HCT116 (cell line): ENCODE results near the gene SPHK1. TPM values are rescaled to one million over a fixed set of nuclear protein-coding genes. Genes with fewer than 3 reads are reported as not detected.

Source experiments
- ATAC-seq: fragments of 200-7000 bp; cut with Tn5 transposase; 2 replicates; pipeline ENCODE4 v1.9.1; 2020; ENCODE audit warnings: mild to moderate bottlenecking, moderate library complexity
- BruUV-seq: library from RNA; stranded (reverse); fragments of 400-500 nt; replicated peaks from 2 replicates; lab custom pipeline; 2021; lab: Mats Ljungman, UMichigan
- CTCF ChIA-PET: fragments of 300-600 bp; sonication (Branson Sonifier 250); formaldehyde crosslinking; loops from one replicate; lab custom pipeline; 2021; ENCODE audit warnings: antibody characterized with exemption; lab: Charles Lee
- POLR2A ChIA-PET: fragments of 300-600, 350-600 bp; sonication (Branson Sonifier 250); formaldehyde crosslinking; loops from one replicate; lab custom pipeline; 2021; ENCODE audit warnings: antibody characterized with exemption; lab: Charles Lee
- RAD21 ChIA-PET, 2 experiments: fragments of 300-600 bp; sonication (Branson Sonifier 250); formaldehyde crosslinking; loops; one replicate each; lab custom pipeline; 2023; ENCODE audit warnings: low total read pairs in 2 of 2; ENCODE audit not compliant: uncharacterized antibody in 2 of 2, unreplicated experiment in 2 of 2, low non-redundant PET in 1 of 2; lab: Charles Lee
- DNase-seq: peaks from one replicate; pipeline ENCODE4 v3.0.0-alpha.2; 2010; ENCODE audit warnings: low read depth, low spot score
- H2AFZ ChIP-seq: fragments of 200-600 bp; shearing (Covaris generic), sonication (generic); 2 replicates; pipeline ENCODE4 v1.6.1; 2017; ENCODE audit warnings: low read depth, mixed run types, mixed read lengths, antibody characterized with exemption, low read length; ENCODE audit not compliant: poor library complexity, severe bottlenecking
- H3K27ac ChIP-seq: 2 replicates; pipeline ENCODE4 v1.5.1; 2012; ENCODE audit warnings: low read depth, low read length
- H3K27me3 ChIP-seq: fragments of 200-600 bp; sonication (generic); 2 replicates; pipeline ENCODE4 v1.6.1; 2016; ENCODE audit warnings: mixed run types, low read length, mixed read lengths; ENCODE audit not compliant: insufficient read depth
- H3K36me3 ChIP-seq, 2 experiments: fragments of 200-500 bp in 1 of 2; fragments of 200-600 bp in 1 of 2; sonication (Bioruptor generic) in 1 of 2; sonication (generic) in 1 of 2; 2 replicates each; pipeline versions ENCODE4 v1.5.1 to v1.6.1; 2014 to 2016; ENCODE audit warnings: low read length in 2 of 2, inconsistent platforms in 1 of 2, mixed read lengths in 1 of 2, mixed run types in 1 of 2; ENCODE audit not compliant: insufficient read depth in 2 of 2, control insufficient read depth in 1 of 2
- H3K4me1 ChIP-seq, 2 experiments: fragments of 200-600 bp in 1 of 2; sonication (generic) in 1 of 2; 2 replicates each; pipeline versions ENCODE4 v1.5.1 to v1.6.1; 2012 to 2017; ENCODE audit warnings: low read length in 2 of 2, inconsistent platforms in 1 of 2, mild to moderate bottlenecking in 1 of 2, mixed read lengths in 1 of 2, mixed run types in 1 of 2, moderate library complexity in 1 of 2; ENCODE audit not compliant: insufficient read depth in 2 of 2, control insufficient read depth in 1 of 2
- H3K4me2 ChIP-seq: fragments of 200-600 bp; sonication (generic); 2 replicates; pipeline ENCODE4 v1.6.1; 2017; ENCODE audit warnings: mixed run types, low read length, mixed read lengths
- H3K4me3 ChIP-seq, 2 experiments: fragments of 200-600 bp in 1 of 2; sonication (generic) in 1 of 2; replicated peaks in 1 of 2; 2 replicates each; pipeline ENCODE4 v1.5.1; 2011 to 2016; ENCODE audit warnings: low read length in 2 of 2, control low read depth in 1 of 2, low read depth in 1 of 2, mild to moderate bottlenecking in 1 of 2, mixed read lengths in 1 of 2, mixed run types in 1 of 2
- H3K79me2 ChIP-seq: fragments of 200-600 bp; sonication (generic); 2 replicates; pipeline ENCODE4 v1.6.1; 2017; ENCODE audit warnings: mild to moderate bottlenecking, mixed run types, low read length, moderate library complexity, mixed read lengths; ENCODE audit not compliant: insufficient read depth
- H3K9ac ChIP-seq: fragments of 200-600 bp; sonication (generic); 2 replicates; pipeline ENCODE4 v1.6.1; 2016; ENCODE audit warnings: low read length, mixed read lengths
- H3K9me2 ChIP-seq: fragments of 200-600 bp; sonication (generic), shearing (Covaris generic); 2 replicates; pipeline ENCODE4 v1.6.1; 2017; ENCODE audit warnings: mixed run types, mild to moderate bottlenecking, moderate library complexity; ENCODE audit not compliant: insufficient read depth
- H3K9me3 ChIP-seq, 2 experiments: fragments of 200-500 bp in 1 of 2; fragments of 200-600 bp in 1 of 2; sonication (Bioruptor generic) in 1 of 2; sonication (generic) in 1 of 2; 2 replicates each; pipeline ENCODE4 v1.6.1; 2014 to 2017; ENCODE audit warnings: low read length in 2 of 2, mixed read lengths in 2 of 2, inconsistent platforms in 1 of 2, low read depth in 1 of 2, mild to moderate bottlenecking in 1 of 2, mixed run types in 1 of 2, moderate library complexity in 1 of 2; ENCODE audit not compliant: control insufficient read depth in 1 of 2, insufficient read depth in 1 of 2
- H4K20me1 ChIP-seq: fragments of 200-600 bp; sonication (generic), shearing (Covaris generic); 2 replicates; pipeline ENCODE4 v1.6.1; 2017; ENCODE audit warnings: mixed run types, mild to moderate bottlenecking, moderate library complexity; ENCODE audit not compliant: insufficient read depth
- ATF3 ChIP-seq: IDR thresholded peaks from 2 replicates; pipeline ENCODE4 v1.6.1; 2012
- CBX3 ChIP-seq: IDR thresholded peaks from 2 replicates; pipeline ENCODE4 v1.6.1; 2012; ENCODE audit warnings: low read depth
- EZH2 ChIP-seq: fragments of 200-600 bp; sonication (generic); IDR thresholded peaks from 2 replicates; pipeline ENCODE4 v1.6.1; 2017; ENCODE audit warnings: antibody characterized with exemption, mixed run types
- EZH2phosphoT487 ChIP-seq: fragments of 200-600 bp; IDR thresholded peaks from 2 replicates; pipeline ENCODE4 v1.6.1; 2018; ENCODE audit warnings: antibody characterized with exemption, borderline replicate concordance
- FOSL1 ChIP-seq: IDR thresholded peaks from 2 replicates; pipeline ENCODE4 v1.6.1; 2012; ENCODE audit warnings: low read depth
- JUND ChIP-seq: IDR thresholded peaks from 2 replicates; pipeline ENCODE4 v1.6.1; 2012
- POLR2A ChIP-seq: IDR thresholded peaks from 2 replicates; pipeline ENCODE4 v1.7.0; 2011; ENCODE audit warnings: borderline replicate concordance; ENCODE audit not compliant: insufficient read depth, insufficient read length; ENCODE audit errors: extremely low read depth
- RAD21 ChIP-seq: IDR thresholded peaks from 2 replicates; pipeline ENCODE4 v1.6.1; 2012; ENCODE audit warnings: low read depth, mild to moderate bottlenecking
- REST ChIP-seq: IDR thresholded peaks from 2 replicates; pipeline ENCODE4 v1.6.1; 2012; ENCODE audit warnings: low read depth
- ZBTB33 ChIP-seq: IDR thresholded peaks from 2 replicates; pipeline ENCODE4 v1.6.1; 2011; ENCODE audit warnings: mild to moderate bottlenecking, low read length, moderate library complexity; ENCODE audit not compliant: insufficient replicate concordance; ENCODE audit errors: extremely low read depth
- intact Hi-C: fragments of 100-400 bp; cut with micrococcal nuclease; formaldehyde crosslinking; loops from 2 replicates; pipeline ENCODE4 v1.10.0; 2022
- total RNA-seq: library from RNA; stranded (reverse); gene quantifications from one replicate; pipeline ENCODE4 v1.2.1, GENCODE V29; 2021; ENCODE audit not compliant: unreplicated experiment

SPHK1 gene
- total RNA-seq, 1 experiment from 2014 or later: 4.6 TPM

GRCh38 chr17:76336756-76337412 lies 47.5 kb upstream of the SPHK1 start:
- Histone ChIP-seq H3K4me3 (no peak overlapping the region), H3K9me2 (no peaks in the 10 kb centered on the region), H3K79me2 (peaks cover 48% of the 10 kb centered on the region), H4K20me1 (no peaks in the 10 kb centered on the region), H3K9me3 (no peaks in the 10 kb centered on the region), H3K36me3 (peaks cover 4 to 8% of the 10 kb centered on the region in 2 experiments; a peak in 3 of 4 replicates), H3K4me2 (no peak overlapping the region), H2AFZ (no peak overlapping the region), H3K9ac (no peak overlapping the region), H3K27ac (no peak overlapping the region), H3K4me1 (no peaks in the 10 kb centered on the region), H3K27me3 (no peaks in the 10 kb centered on the region)
- POLR2A ChIA-PET: interaction anchor here (1.5 kb wide), 1 partner anchor 17 kb away, joined by 5 read pairs; the partner anchor contains the start of gene PRPSAP1
- DNase-seq: no peak
- TF ChIP-seq POLR2A (no peak), ZBTB33 (no peak), EZH2phosphoT487 (no peak), RAD21 (no peak), FOSL1 (no peak), ATF3 (no peak), JUND (no peak), REST (no peak), EZH2 (no peak), CBX3 (no peak)
- RAD21 ChIA-PET: no interaction called here
- CTCF ChIA-PET: interaction anchor here (1.4 kb wide), 1 partner anchor 29 kb away, joined by 6 read pairs; no protein-coding TSS in a partner anchor
- intact Hi-C loops: no loop called here
- no peak for ATAC-seq
- BruUV-seq: no TSS peak
